ENCODE data around the gene FLNA. TPM values are rescaled to one million over a fixed set of nuclear protein-coding genes. Genes with fewer than 3 reads are reported as not detected.
A peak's percentile ranks its signal among the peaks of the same experiment; 100 is the strongest.

Gene FLNA
- total and polyA plus RNA-seq, 10 of the 15 experiments (the other 5 are each of a cell fraction or from before 2014, with no cell fraction given) = 5.1 to 643 (median 171) TPM

- TF ChIP-seq CUX1 (IDR thresholded peaks at IDR 0.05; ENCODE audit: insufficient replicate concordance, low read depth, low read length) = no peak
- TF ChIP-seq CTCF (IDR thresholded peaks at IDR 0.05 in 2 of 3, conservative IDR thresholded peaks at IDR 0.05 in 1 of 3; ENCODE audit: control insufficient read depth in 2 of 3, extremely low read depth in 1 of 3, insufficient read depth in 1 of 3, low read depth in 3 of 3, low read length in 3 of 3) = peak in 1 of 3 experiments; percentile 32; a peak in 1 of 6 replicates
- peak; percentile 73 for TF ChIP-seq RELA (IDR thresholded peaks at IDR 0.05; ENCODE audit: borderline replicate concordance, partially characterized antibody)
- TF ChIP-seq MTA2 (IDR thresholded peaks at IDR 0.05; ENCODE audit: low read depth) = no peak
- TF ChIP-seq ATF7 (IDR thresholded peaks at IDR 0.05; ENCODE audit: low read depth) = no peak
Measured at GRCh38 chrX:154419189-154419588, 44.8 kb upstream of the FLNA start (continued).

- Histone ChIP-seq H3K4me2 (ENCODE audit: control insufficient read depth, insufficient read depth) (no peak overlapping the region), H3K36me3 (ENCODE audit: control insufficient read depth in 2 of 2, insufficient read depth in 2 of 2, low read length in 1 of 2) (no peaks in the 10 kb centered on the region), H4K20me1 (ENCODE audit: control insufficient read depth, insufficient read depth) (no peaks in the 10 kb centered on the region), H3K79me2 (ENCODE audit: control insufficient read depth, insufficient read depth, low read length) (peaks cover 5% of the 10 kb centered on the region), H3K27me3 (replicated peaks in 1 of 2; ENCODE audit: control insufficient read depth in 2 of 2, insufficient read depth in 2 of 2, low read length in 1 of 2) (no peaks in the 10 kb centered on the region), H3K4me3 (no peak overlapping the region), H3K4me1 (ENCODE audit: control insufficient read depth, insufficient read depth, low read length) (no peaks in the 10 kb centered on the region), H3K9ac (ENCODE audit: control insufficient read depth, insufficient read depth, low read length) (no peak overlapping the region), H3K9me3 (replicated peaks; ENCODE audit: control insufficient read depth, insufficient read depth, low read length) (no peaks in the 10 kb centered on the region; the same call in 2 of the 3 replicates), H2AFZ (ENCODE audit: control insufficient read depth, low read depth, low read length) (no peak overlapping the region), H3K27ac (ENCODE audit: control insufficient read depth, insufficient read depth) (no peak overlapping the region)
- 53% methylated on average over 7 of the region's 7 CpGs for WGBS (ENCODE audit: insufficient coverage, insufficient replicate concordance, low lambda C conversion rate, missing lambda C conversion rate)
- ATAC-seq (no peak), FAIRE-seq (no peak), DNase-seq (ENCODE audit: low read depth, low spot score) (no peak)
- intact Hi-C loops (cut with micrococcal nuclease; ENCODE audit: unreplicated experiment) = no loop called here
- POLR2A ChIA-PET = no interaction called here
- RAD21 ChIA-PET (ENCODE audit: unreplicated experiment) = no interaction called here
- SMC1A ChIA-PET (ENCODE audit: uncharacterized antibody, unreplicated experiment) = no interaction called here
- no TSS peak for BruUV-seq (replicated peaks)
- CTCF ChIA-PET = no interaction called here
- in situ Hi-C loops (cut with MboI) = no loop called here
- no peak for TF ChIP-seq E2F4 (IDR thresholded peaks at IDR 0.05; ENCODE audit: low read depth, low read length)
- no peak for TF ChIP-seq SUPT20H (IDR thresholded peaks at IDR 0.05; ENCODE audit: borderline replicate concordance, control insufficient read depth, low read depth, low read length)
- no peak for TF ChIP-seq NR2F1 (conservative IDR thresholded peaks at IDR 0.05)
- no peak for TF ChIP-seq STAT3 (IDR thresholded peaks at IDR 0.05; ENCODE audit: low read depth, low read length)
- no peak for TF ChIP-seq WRNIP1 (IDR thresholded peaks at IDR 0.05; ENCODE audit: borderline replicate concordance, low read depth, low read length)
- no peak for TF ChIP-seq IRF4 (IDR thresholded peaks at IDR 0.05; ENCODE audit: low read depth, low read length)
- TF ChIP-seq ZBTB33 (IDR thresholded peaks at IDR 0.05) = no peak
- no peak for TF ChIP-seq CHD1 (IDR thresholded peaks at IDR 0.05; ENCODE audit: low read depth, low read length)
- TF ChIP-seq BACH1 (IDR thresholded peaks at IDR 0.05; ENCODE audit: borderline replicate concordance) = no peak
Measured at GRCh38 chrX:154417157-154417556, 42.7 kb upstream of the FLNA start.

Data from GM12878 (cell line).